Urothelium cell line (cell line): ENCODE measurements around the gene DCAF17.
A peak's percentile ranks its signal among the peaks of the same experiment; 100 is the strongest.
"Not testable (repeated sequence)": the region's sequence is repeated elsewhere in the genome, so short reads cannot be mapped to it uniquely, and the experiment has no call there.

Experiments used
- DNase-seq: peaks from one replicate; pipeline ENCODE4 v3.0.0; 2011; ENCODE audit warnings: low spot score, mixed read lengths
- FAIRE-seq: peaks from 2 replicates; lab custom pipeline; 2011; peaks lifted over from hg19 to GRCh38; lab: Jason Lieb, UNC

The DCAF17 gene

GRCh38 chr2:171509945-171510731 is 76.1 kb downstream of the DCAF17 start:
- DNase-seq (no peak), FAIRE-seq (no peak)

- DNase-seq, result no peak
- FAIRE-seq, result no peak
Measured at GRCh38 chr2:171512014-171512413, 78.0 kb downstream of the DCAF17 start.

- FAIRE-seq (no peak), DNase-seq (no peak)
Measured at GRCh38 chr2:171512683-171513195, 78.7 kb downstream of the DCAF17 start.

GRCh38 chr2:171513719-171514160 is 79.7 kb downstream of the DCAF17 start:
- DNase-seq (no peak), FAIRE-seq (no peak)

GRCh38 chr2:171514908-171515582 is 81.0 kb downstream of the DCAF17 start:
- DNase-seq (no peak), FAIRE-seq (no peak)

- DNase-seq (peak; percentile 24), FAIRE-seq (no peak)
Measured at GRCh38 chr2:171515672-171516298, 81.8 kb downstream of the DCAF17 start.

GRCh38 chr2:171516793-171517192 is 82.8 kb downstream of the DCAF17 start:
- DNase-seq (no peak), FAIRE-seq (no peak)

- no peak for FAIRE-seq
- no peak for DNase-seq
Measured at GRCh38 chr2:171520471-171520870, 86.4 kb downstream of the DCAF17 start.

- DNase-seq (no peak), FAIRE-seq (no peak)
Measured at GRCh38 chr2:171521361-171522051, 87.5 kb downstream of the DCAF17 start.

- DNase-seq (peak; percentile 87), FAIRE-seq (no peak)
Measured at GRCh38 chr2:171522052-171522787, 88.2 kb downstream of the DCAF17 start, which contains the start of gene CYBRD1. Gene CYBRD1 (plus strand): TSS chr2:171522474. CDS start chr2:171522546, 72 bp downstream.

GRCh38 chr2:171522788-171523087 is 88.7 kb downstream of the DCAF17 start:
- DNase-seq (peak; percentile 43), FAIRE-seq (no peak)

- DNase-seq (peak; percentile 69), FAIRE-seq (no peak)
Measured at GRCh38 chr2:171523088-171524017, 89.3 kb downstream of the DCAF17 start.

GRCh38 chr2:171524018-171524401 is 90.0 kb downstream of the DCAF17 start:
- DNase-seq (no peak), FAIRE-seq (no peak)

- FAIRE-seq (no peak), DNase-seq (no peak)
Measured at GRCh38 chr2:171529914-171530313, 95.9 kb downstream of the DCAF17 start.

GRCh38 chr2:171530378-171530777 is 96.4 kb downstream of the DCAF17 start:
- FAIRE-seq (no peak), DNase-seq (no peak)

- FAIRE-seq, DNase-seq: not testable (repeated sequence)
Measured at GRCh38 chr2:171530859-171531258, 96.8 kb downstream of the DCAF17 start.

- FAIRE-seq, result no peak
Measured at GRCh38 chr2:171531291-171531690, 97.3 kb downstream of the DCAF17 start.

GRCh38 chr2:171531836-171532450 is 97.9 kb downstream of the DCAF17 start:
- DNase-seq, result no peak
- no peak for FAIRE-seq

More at GRCh38 chr2:171531291-171531690, 97.3 kb downstream of the DCAF17 start:
- DNase-seq, result no peak

GRCh38 chr2:171533331-171533730 is 99.3 kb downstream of the DCAF17 start:
- DNase-seq (no peak), FAIRE-seq (no peak)
